ENCODE results near the gene EXOC5.

DNA sequence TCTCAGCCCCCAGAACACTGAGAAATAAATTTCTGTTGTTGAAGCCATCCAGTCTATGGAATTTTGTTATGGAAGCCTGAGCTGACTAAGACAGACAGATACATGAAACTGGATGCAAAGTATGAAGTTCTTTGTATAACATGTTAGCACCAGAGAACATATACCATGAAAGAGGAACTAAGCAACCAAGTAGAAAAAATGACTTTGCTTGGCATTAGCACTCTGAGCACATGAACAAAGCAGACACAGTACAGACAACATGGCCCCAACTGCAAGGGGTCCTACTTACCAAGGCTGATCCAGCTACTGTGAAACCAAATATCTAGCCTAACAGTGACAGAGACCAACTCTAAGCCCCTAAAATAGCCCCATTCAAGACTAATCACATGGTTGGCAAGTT, 13.8 kb downstream of the EXOC5 start:
- TF ChIP-seq ZFX (IDR thresholded peaks at IDR 0.05) = no peak
- TF ChIP-seq, protein P1, sequence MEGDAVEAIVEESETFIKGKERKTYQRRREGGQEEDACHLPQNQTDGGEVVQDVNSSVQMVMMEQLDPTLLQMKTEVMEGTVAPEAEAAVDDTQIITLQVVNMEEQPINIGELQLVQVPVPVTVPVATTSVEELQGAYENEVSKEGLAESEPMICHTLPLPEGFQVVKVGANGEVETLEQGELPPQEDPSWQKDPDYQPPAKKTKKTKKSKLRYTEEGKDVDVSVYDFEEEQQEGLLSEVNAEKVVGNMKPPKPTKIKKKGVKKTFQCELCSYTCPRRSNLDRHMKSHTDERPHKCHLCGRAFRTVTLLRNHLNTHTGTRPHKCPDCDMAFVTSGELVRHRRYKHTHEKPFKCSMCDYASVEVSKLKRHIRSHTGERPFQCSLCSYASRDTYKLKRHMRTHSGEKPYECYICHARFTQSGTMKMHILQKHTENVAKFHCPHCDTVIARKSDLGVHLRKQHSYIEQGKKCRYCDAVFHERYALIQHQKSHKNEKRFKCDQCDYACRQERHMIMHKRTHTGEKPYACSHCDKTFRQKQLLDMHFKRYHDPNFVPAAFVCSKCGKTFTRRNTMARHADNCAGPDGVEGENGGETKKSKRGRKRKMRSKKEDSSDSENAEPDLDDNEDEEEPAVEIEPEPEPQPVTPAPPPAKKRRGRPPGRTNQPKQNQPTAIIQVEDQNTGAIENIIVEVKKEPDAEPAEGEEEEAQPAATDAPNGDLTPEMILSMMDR (conservative IDR thresholded peaks at IDR 0.05) = no peak

Measured in C4-2B (cell line).